HFF-Myc (cell line): ENCODE data around the gene TES.
A peak's percentile ranks its signal among the peaks of the same experiment; 100 is the strongest.

Source experiments
- DNase-seq: peaks from one replicate; pipeline ENCODE4 v3.0.0-alpha.2; 2011; ENCODE audit warnings: low read depth; ENCODE audit errors: extremely low read depth
- H3K4me3 ChIP-seq: replicated peaks from 2 replicates; pipeline ENCODE4 v1.5.1; 2011; ENCODE audit warnings: low read depth, mild to moderate bottlenecking, control low read depth, low read length
- CTCF ChIP-seq: IDR thresholded peaks from 2 replicates; pipeline ENCODE4 v1.5.1; 2012; ENCODE audit warnings: mild to moderate bottlenecking, low read depth, low read length, control low read depth; ENCODE audit errors: missing control alignments

TES gene, protein sequence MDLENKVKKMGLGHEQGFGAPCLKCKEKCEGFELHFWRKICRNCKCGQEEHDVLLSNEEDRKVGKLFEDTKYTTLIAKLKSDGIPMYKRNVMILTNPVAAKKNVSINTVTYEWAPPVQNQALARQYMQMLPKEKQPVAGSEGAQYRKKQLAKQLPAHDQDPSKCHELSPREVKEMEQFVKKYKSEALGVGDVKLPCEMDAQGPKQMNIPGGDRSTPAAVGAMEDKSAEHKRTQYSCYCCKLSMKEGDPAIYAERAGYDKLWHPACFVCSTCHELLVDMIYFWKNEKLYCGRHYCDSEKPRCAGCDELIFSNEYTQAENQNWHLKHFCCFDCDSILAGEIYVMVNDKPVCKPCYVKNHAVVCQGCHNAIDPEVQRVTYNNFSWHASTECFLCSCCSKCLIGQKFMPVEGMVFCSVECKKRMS

DNA sequence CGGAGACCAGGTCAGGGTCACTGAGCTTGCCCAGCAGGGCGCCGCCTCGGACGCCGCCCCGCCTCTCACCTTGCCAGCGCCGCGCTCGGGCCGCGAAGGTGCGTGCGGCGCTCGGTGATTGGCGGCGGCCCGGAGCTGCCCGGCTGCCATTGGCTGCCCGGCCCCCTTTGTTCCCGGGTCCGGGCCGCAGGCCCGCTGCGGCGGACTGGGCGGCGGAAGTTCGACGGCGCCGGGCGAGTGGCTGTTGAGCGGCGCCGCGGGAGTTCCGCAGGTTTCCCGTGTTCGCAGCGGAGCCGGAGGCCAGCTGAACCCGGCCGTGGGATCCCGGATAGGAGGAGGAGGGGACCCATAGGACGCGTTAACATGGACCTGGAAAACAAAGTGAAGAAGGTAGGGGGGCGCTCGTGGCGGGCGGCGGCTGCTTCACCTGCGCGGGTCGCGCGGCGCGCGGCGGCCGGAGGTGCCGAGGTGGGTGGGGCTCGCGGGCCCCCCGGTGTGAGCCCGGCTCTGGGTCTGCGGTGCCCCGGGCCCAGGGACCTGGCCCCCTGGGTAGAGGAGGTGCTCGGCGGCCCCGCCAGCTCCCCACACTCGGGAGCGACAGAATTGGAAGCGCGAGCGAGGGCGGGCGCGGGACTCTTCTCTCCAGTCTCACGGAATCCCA is at the start of gene TES:
Gene TES, plus strand, starts transcription at position 195 of the 661 bp plus-strand sequence. Its CDS starts 169 bp downstream, at position 364.
- no peak for TF ChIP-seq CTCF
- DNase-seq = no peak
- peak within 1 kb of the TSS; percentile 69 for H3K4me3 ChIP-seq

DNA sequence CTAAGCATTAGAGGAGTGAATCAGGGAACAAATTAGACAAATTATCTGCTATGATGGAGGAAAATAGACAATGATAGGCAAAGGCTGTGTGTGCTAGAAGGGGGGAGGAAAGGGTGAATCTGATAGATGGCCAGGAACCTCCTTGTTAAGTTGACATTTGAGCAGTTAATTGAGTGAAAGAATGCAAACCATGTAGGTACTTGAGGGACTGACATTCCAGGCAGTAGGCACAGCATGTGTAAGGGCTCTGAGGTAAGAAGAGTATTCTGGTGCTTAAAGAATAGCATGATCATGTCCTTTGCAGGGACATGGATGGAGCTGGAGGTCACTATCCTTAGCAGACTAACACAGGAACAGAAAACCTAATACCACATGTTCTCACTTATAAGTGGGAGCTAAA is 48.6 kb upstream of the TES start:
- DNase-seq = no peak
- H3K4me3 ChIP-seq = no peak overlapping the region
- TF ChIP-seq CTCF = no peak

DNA sequence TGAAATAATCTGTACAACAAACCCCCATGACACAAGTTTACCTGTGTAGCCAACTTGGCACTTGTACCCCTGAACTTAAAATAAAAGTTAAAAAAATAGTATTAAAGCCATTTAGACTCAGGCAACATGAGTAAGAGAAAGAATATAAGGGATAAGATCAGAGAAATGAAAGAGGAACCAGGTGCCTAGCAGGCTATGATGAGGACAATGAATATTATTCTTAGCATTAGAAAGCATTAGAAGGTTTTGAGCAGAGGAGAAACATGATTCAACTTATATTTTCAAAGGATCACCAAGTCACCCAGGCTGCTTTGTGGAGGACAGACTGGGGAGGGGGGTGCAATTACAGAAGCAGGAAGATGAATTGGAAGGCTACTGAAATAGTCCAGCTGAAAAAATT is 48.1 kb upstream of the TES start:
- H3K4me3 ChIP-seq = no peak overlapping the region
- TF ChIP-seq CTCF = no peak
- DNase-seq = no peak

DNA sequence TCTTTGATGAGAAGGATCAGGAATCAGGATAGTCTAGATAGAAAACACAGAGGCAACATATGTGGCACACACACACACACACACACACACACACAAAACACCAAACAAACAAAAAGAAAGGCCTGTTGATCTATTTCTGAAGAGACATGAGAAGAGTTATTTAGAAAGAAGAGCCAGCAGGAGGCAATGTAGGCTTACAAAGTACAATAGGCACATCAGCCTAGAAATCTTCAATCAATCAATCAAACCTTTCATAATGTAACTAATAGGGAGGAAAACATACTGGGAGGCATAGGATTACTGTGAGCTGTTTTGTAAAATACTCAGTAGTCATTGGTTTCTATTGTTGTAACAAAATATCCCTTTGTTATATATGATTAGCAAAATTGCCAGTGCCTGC is 47.3 kb upstream of the TES start:
- DNase-seq = no peak

DNA sequence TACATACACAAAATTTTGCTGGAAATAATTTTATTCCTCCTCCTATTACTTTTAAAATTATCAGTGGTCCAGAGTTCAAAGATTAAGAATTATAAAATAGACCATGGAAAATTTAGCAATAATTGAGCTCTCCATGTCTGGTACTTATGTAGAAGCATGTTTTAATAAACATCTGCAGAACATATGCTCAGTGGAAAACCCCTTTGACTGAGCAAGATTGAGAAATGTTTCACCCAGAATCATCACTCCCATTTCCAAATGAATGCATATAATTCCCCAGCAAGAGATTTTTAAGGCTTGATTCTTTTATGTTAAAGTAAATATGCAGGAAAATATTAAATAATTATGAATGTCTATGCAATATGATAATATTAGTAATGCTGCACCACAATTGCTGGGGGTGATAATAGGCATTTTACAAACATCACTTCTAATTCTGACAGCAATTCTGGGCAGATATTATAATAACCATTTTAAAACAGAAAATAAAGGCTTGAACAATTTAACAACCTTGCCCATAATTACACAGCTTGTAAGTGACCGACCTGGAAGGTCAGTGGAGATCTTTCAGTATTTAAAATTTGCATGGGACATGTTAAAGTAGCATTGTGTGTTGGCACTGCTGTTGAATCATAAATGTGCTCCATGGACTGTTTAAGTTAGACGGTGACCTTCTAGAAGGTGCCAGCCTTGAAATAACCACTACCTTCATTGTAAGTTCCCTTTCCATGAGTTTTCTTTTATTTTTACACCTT is 45.6 kb upstream of the TES start:
- TF ChIP-seq CTCF = no peak
- peak; percentile 44 for DNase-seq
- H3K4me3 ChIP-seq = no peak overlapping the region

More for the DNA sequence above, 47.3 kb upstream of the TES start:
- no peak for TF ChIP-seq CTCF
- H3K4me3 ChIP-seq = no peak overlapping the region

DNA sequence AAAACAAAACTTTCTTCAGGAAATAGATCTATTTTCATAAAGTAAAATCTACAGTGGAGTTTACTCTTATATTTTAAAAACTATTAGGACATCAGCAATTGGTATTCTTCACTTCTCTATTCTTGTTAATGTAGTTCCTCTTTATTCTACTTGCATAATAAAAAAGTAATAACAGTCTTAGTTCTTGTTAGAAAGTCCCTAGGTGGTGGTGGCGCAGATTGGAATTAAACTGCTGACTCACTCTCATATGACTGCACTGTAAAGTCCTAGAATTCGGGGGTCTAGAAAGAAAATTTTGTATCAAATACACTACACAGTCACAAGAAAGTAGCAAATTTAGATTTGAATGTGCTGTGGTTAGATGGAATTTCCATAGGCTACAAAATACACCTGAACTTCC is 44.6 kb upstream of the TES start:
- DNase-seq = no peak
- no peak overlapping the region for H3K4me3 ChIP-seq
- no peak for TF ChIP-seq CTCF
